Neuron (in vitro differentiated cells): Measurements from ENCODE around the gene OR8H1.

Source experiments
- H2AFZ ChIP-seq: one replicate; pipeline ENCODE4 v1.6.1; 2013; ENCODE audit warnings: low read depth, mild to moderate bottlenecking, inconsistent platforms, low read length, moderate library complexity
- H3K27me3 ChIP-seq: one replicate; pipeline ENCODE4 v1.6.1; 2013; ENCODE audit warnings: low read length; ENCODE audit not compliant: insufficient read depth
- H3K36me3 ChIP-seq: one replicate; pipeline ENCODE4 v1.6.1; 2013; ENCODE audit warnings: low read length; ENCODE audit not compliant: insufficient read depth
- H3K4me1 ChIP-seq: one replicate; pipeline ENCODE4 v1.6.1; 2013; ENCODE audit warnings: low read length; ENCODE audit not compliant: insufficient read depth
- H3K4me3 ChIP-seq: 2 replicates; pipeline ENCODE4 v1.5.1; 2013; ENCODE audit warnings: mild to moderate bottlenecking, low read length, moderate library complexity
- H3K9me3 ChIP-seq: one replicate; pipeline ENCODE4 v1.6.1; 2013; ENCODE audit warnings: low read length

The OR8H1 gene

GRCh38 chr11:56292154-56292553, at the start of gene OR8H1:
OR8H1 (minus strand) TSS chr11:56292254; CDS start chr11:56291062, 1,192 bp downstream.
- Histone ChIP-seq H3K4me1 (no peaks in the 10 kb centered on the region), H2AFZ (no peak within 1 kb of the TSS), H3K36me3 (no peaks in the 10 kb centered on the region), H3K9me3 (no peaks in the 10 kb centered on the region), H3K4me3 (no peak within 1 kb of the TSS), H3K27me3 (no peaks in the 10 kb centered on the region)

- Histone ChIP-seq H3K27me3 (no peaks in the 10 kb centered on the region), H3K36me3 (no peaks in the 10 kb centered on the region), H3K9me3 (no peaks in the 10 kb centered on the region), H3K4me1 (no peaks in the 10 kb centered on the region), H3K4me3 (no peak overlapping the region), H2AFZ (no peak overlapping the region)
These were observed 48.2 kb upstream of the OR8H1 start for GRCh38 chr11:56340289-56340688.

GRCh38 chr11:56333156-56333555, 41.1 kb upstream of the OR8H1 start:
- Histone ChIP-seq H3K9me3 (no peaks in the 10 kb centered on the region), H3K36me3 (no peaks in the 10 kb centered on the region), H3K4me1 (no peaks in the 10 kb centered on the region), H2AFZ (no peak overlapping the region), H3K27me3 (peaks cover 3% of the 10 kb centered on the region), H3K4me3 (no peak overlapping the region)

- Histone ChIP-seq H3K4me3 (no peak overlapping the region), H3K4me1 (no peaks in the 10 kb centered on the region), H3K9me3 (no peaks in the 10 kb centered on the region), H2AFZ (no peak overlapping the region), H3K27me3 (peaks cover 3% of the 10 kb centered on the region), H3K36me3 (no peaks in the 10 kb centered on the region)
These were observed 39.9 kb upstream of the OR8H1 start for GRCh38 chr11:56331861-56332491.

- no peaks in the 10 kb centered on the region for H3K9me3 ChIP-seq
- H3K4me1 ChIP-seq = no peaks in the 10 kb centered on the region
- no peak within 1 kb of the TSS for H3K4me3 ChIP-seq
- H3K36me3 ChIP-seq = no peaks in the 10 kb centered on the region
- no peak within 1 kb of the TSS for H2AFZ ChIP-seq
- H3K27me3 ChIP-seq = no peaks in the 10 kb centered on the region
These were observed 22.8 kb upstream of the OR8H1 start, which contains the start of gene OR8K3 for GRCh38 chr11:56314844-56315243. OR8K3 (plus strand) TSS chr11:56315144; CDS start chr11:56318307, 3,163 bp downstream.

GRCh38 chr11:56307836-56308235, 15.8 kb upstream of the OR8H1 start:
- Histone ChIP-seq H3K36me3 (no peaks in the 10 kb centered on the region), H3K4me3 (no peak overlapping the region), H3K9me3 (no peaks in the 10 kb centered on the region)

GRCh38 chr11:56296898-56297297, 4.8 kb upstream of the OR8H1 start:
- H3K4me3 ChIP-seq = no peak overlapping the region
- no peaks in the 10 kb centered on the region for H3K9me3 ChIP-seq
- H3K27me3 ChIP-seq = no peaks in the 10 kb centered on the region
- no peaks in the 10 kb centered on the region for H3K36me3 ChIP-seq
- no peak overlapping the region for H2AFZ ChIP-seq
- no peaks in the 10 kb centered on the region for H3K4me1 ChIP-seq

More at GRCh38 chr11:56307836-56308235, 15.8 kb upstream of the OR8H1 start:
- Histone ChIP-seq H2AFZ (no peak overlapping the region), H3K4me1 (no peaks in the 10 kb centered on the region), H3K27me3 (no peaks in the 10 kb centered on the region)

GRCh38 chr11:56273854-56274253, 18.2 kb downstream of the OR8H1 start, which contains the start of gene OR5T1:
OR5T1 (plus strand) TSS chr11:56274154; CDS start chr11:56275639, 1,485 bp downstream.
- Histone ChIP-seq H3K4me1 (no peaks in the 10 kb centered on the region), H2AFZ (no peak within 1 kb of the TSS), H3K4me3 (no peak within 1 kb of the TSS), H3K9me3 (no peaks in the 10 kb centered on the region), H3K36me3 (no peaks in the 10 kb centered on the region), H3K27me3 (no peaks in the 10 kb centered on the region)

GRCh38 chr11:56271092-56271491, 21.0 kb downstream of the OR8H1 start:
- Histone ChIP-seq H3K4me3 (no peak overlapping the region), H2AFZ (no peak overlapping the region), H3K36me3 (no peaks in the 10 kb centered on the region), H3K27me3 (no peaks in the 10 kb centered on the region), H3K4me1 (no peaks in the 10 kb centered on the region), H3K9me3 (no peaks in the 10 kb centered on the region)

GRCh38 chr11:56251954-56252353, 40.1 kb downstream of the OR8H1 start, which contains the start of gene OR5T3:
OR5T3 (plus strand) TSS chr11:56252254; CDS start chr11:56252254, 0 bp downstream.
- H3K4me1 ChIP-seq = no peaks in the 10 kb centered on the region
- no peaks in the 10 kb centered on the region for H3K36me3 ChIP-seq
- H3K27me3 ChIP-seq = no peaks in the 10 kb centered on the region
- H3K9me3 ChIP-seq = no peaks in the 10 kb centered on the region
- no peak within 1 kb of the TSS for H2AFZ ChIP-seq
- no peak within 1 kb of the TSS for H3K4me3 ChIP-seq
